Measurements from ENCODE around the gene ATP8A2. TPM values are rescaled to one million over a fixed set of nuclear protein-coding genes. Genes with fewer than 3 reads are reported as not detected.

The ATP8A2 gene
- total and polyA plus RNA-seq, 4 donors, result 0.31 to 2.7 (median 1.1) TPM

- WGBS, 2 donors, result 92 to 93% methylated on average over 4 of the region's 4 CpGs
Measured at GRCh38 chr13:26011208-26011573, 639.4 kb downstream of the ATP8A2 start.

GRCh38 chr13:26011996-26012821, 640.4 kb downstream of the ATP8A2 start:
- 16 to 17% methylated on average over 53 of the region's 53 CpGs for WGBS, 2 donors
- TF ChIP-seq, protein P1, sequence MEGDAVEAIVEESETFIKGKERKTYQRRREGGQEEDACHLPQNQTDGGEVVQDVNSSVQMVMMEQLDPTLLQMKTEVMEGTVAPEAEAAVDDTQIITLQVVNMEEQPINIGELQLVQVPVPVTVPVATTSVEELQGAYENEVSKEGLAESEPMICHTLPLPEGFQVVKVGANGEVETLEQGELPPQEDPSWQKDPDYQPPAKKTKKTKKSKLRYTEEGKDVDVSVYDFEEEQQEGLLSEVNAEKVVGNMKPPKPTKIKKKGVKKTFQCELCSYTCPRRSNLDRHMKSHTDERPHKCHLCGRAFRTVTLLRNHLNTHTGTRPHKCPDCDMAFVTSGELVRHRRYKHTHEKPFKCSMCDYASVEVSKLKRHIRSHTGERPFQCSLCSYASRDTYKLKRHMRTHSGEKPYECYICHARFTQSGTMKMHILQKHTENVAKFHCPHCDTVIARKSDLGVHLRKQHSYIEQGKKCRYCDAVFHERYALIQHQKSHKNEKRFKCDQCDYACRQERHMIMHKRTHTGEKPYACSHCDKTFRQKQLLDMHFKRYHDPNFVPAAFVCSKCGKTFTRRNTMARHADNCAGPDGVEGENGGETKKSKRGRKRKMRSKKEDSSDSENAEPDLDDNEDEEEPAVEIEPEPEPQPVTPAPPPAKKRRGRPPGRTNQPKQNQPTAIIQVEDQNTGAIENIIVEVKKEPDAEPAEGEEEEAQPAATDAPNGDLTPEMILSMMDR (IDR thresholded peaks at IDR 0.05; ENCODE audit: control extremely low read depth, extremely low read depth), result no peak
- ATAC-seq (ENCODE audit: insufficient read depth, low FRiP score) (peak; percentile 66), DNase-seq (peak; percentile 87 to 92 (median 91))
- no peaks in the 10 kb centered on the region for H3K36me3 ChIP-seq (ENCODE audit: control insufficient read depth in 4 of 4, insufficient read depth in 4 of 4, low read length in 4 of 4)
- H3K9ac ChIP-seq (ENCODE audit: insufficient read depth in 1 of 2, low read length in 2 of 2), result peak overlapping the region; percentile 55 to 84
- peaks cover 0 to 43% (median 20%) of the 10 kb centered on the region in 5 donors for H3K4me1 ChIP-seq (ENCODE audit: control insufficient read depth in 5 of 5, insufficient read depth in 5 of 5, low read length in 5 of 5)
- no peaks in the 10 kb centered on the region for H3K27me3 ChIP-seq (ENCODE audit: control insufficient read depth in 3 of 3, insufficient read depth in 3 of 3, low read length in 2 of 3)
- H3K4me3 ChIP-seq, result peak overlapping the region; percentile 15
- H3K9me3 ChIP-seq (ENCODE audit: control insufficient read depth in 4 of 4, insufficient read depth in 3 of 4, low read length in 3 of 4), result no peaks in the 10 kb centered on the region
- H3K27ac ChIP-seq (ENCODE audit: low read depth in 1 of 2, low read length in 1 of 2), result peak overlapping the region in 1 of 2 donors; percentile 54

More at GRCh38 chr13:26011208-26011573, 639.4 kb downstream of the ATP8A2 start:
- Histone ChIP-seq H3K9ac (ENCODE audit: insufficient read depth in 1 of 2, low read length in 2 of 2) (no peak overlapping the region), H3K4me3 (no peak overlapping the region), H3K27ac (ENCODE audit: low read depth in 1 of 2, low read length in 1 of 2) (no peak overlapping the region), H3K4me1 (ENCODE audit: control insufficient read depth in 5 of 5, insufficient read depth in 5 of 5, low read length in 5 of 5) (peaks cover 0 to 32% (median 14%) of the 10 kb centered on the region in 5 donors), H3K27me3 (ENCODE audit: control insufficient read depth in 3 of 3, insufficient read depth in 3 of 3, low read length in 2 of 3) (no peaks in the 10 kb centered on the region), H3K9me3 (ENCODE audit: control insufficient read depth in 4 of 4, insufficient read depth in 3 of 4, low read length in 3 of 4) (no peaks in the 10 kb centered on the region), H3K36me3 (ENCODE audit: control insufficient read depth in 4 of 4, insufficient read depth in 4 of 4, low read length in 4 of 4) (no peaks in the 10 kb centered on the region)
- DNase-seq (no peak), ATAC-seq (ENCODE audit: insufficient read depth, low FRiP score) (no peak)
- TF ChIP-seq, protein P1 (IDR thresholded peaks at IDR 0.05; ENCODE audit: control extremely low read depth, extremely low read depth), result no peak

DNA sequence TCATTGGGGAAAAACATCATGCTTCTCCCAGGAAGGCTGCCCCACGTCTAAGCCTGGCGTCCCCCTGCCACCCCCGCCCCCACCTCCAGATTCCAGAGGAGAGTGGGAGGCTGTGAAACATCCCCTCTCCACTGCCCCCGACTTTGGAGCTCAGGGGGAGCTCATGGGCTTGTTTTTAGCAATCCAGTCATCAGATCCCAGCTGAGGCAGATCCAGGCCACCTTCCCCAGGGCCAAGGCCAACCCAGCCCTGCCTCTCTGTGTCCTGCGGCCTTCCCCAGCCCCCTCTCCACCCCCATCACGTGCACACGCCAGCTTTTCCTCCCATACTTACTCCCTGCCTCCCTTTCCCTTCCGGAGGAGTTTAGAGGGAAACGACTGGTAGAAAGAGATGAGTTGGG, 641.2 kb downstream of the ATP8A2 start:
- DNase-seq, result peak; percentile 87 to 97 (median 97)
- WGBS, 2 donors, result 66 to 77% methylated on average over 9 of the region's 9 CpGs

More for the DNA sequence above, 641.2 kb downstream of the ATP8A2 start:
- Histone ChIP-seq H3K27me3 (ENCODE audit: control insufficient read depth in 3 of 3, insufficient read depth in 3 of 3, low read length in 2 of 3) (no peaks in the 10 kb centered on the region), H3K9me3 (ENCODE audit: control insufficient read depth in 4 of 4, insufficient read depth in 3 of 4, low read length in 3 of 4) (no peaks in the 10 kb centered on the region), H3K4me3 (no peak overlapping the region), H3K4me1 (ENCODE audit: control insufficient read depth in 5 of 5, insufficient read depth in 5 of 5, low read length in 5 of 5) (peaks cover 0 to 50% (median 27%) of the 10 kb centered on the region in 5 donors), H3K36me3 (ENCODE audit: control insufficient read depth in 4 of 4, insufficient read depth in 4 of 4, low read length in 4 of 4) (no peaks in the 10 kb centered on the region), H3K27ac (ENCODE audit: low read depth in 1 of 2, low read length in 1 of 2) (no peak overlapping the region), H3K9ac (ENCODE audit: insufficient read depth in 1 of 2, low read length in 2 of 2) (peak overlapping the region; percentile 33 to 40)
- ATAC-seq (ENCODE audit: insufficient read depth, low FRiP score), result no peak
- TF ChIP-seq, protein P1 (IDR thresholded peaks at IDR 0.05; ENCODE audit: control extremely low read depth, extremely low read depth), result no peak
